Fibroblast of lung (primary cell): ENCODE data around the gene ZNF281. TPM values are rescaled to one million over a fixed set of nuclear protein-coding genes. Genes with fewer than 3 reads are reported as not detected.

Experiments
- DNase-seq, 2 donors: peaks; one replicate each; pipeline versions ENCODE4 v3.0.0 to v3.0.0-alpha.2; 2010; ENCODE audit warnings: low read depth in 2 of 2
- H2AFZ ChIP-seq: 2 replicates; pipeline ENCODE4 v1.5.1; 2012; ENCODE audit warnings: low read length, control low read depth, inconsistent platforms
- H3K27ac ChIP-seq: 2 replicates; pipeline ENCODE4 v1.5.1; 2011; ENCODE audit warnings: low read length, control low read depth; ENCODE audit not compliant: insufficient read depth
- H3K27me3 ChIP-seq: 2 replicates; pipeline ENCODE4 v1.5.1; 2011; ENCODE audit warnings: mild to moderate bottlenecking, low read length; ENCODE audit not compliant: control insufficient read depth, insufficient read depth
- H3K36me3 ChIP-seq: 2 replicates; pipeline ENCODE4 v1.5.1; 2011; ENCODE audit warnings: low read length; ENCODE audit not compliant: control insufficient read depth, insufficient read depth
- H3K4me1 ChIP-seq: 2 replicates; pipeline ENCODE4 v1.5.1; 2011; ENCODE audit warnings: low read length; ENCODE audit not compliant: control insufficient read depth, insufficient read depth; ENCODE audit errors: extremely low read depth
- H3K4me2 ChIP-seq: 2 replicates; pipeline ENCODE4 v1.5.1; 2011; ENCODE audit warnings: low read length, control low read depth; ENCODE audit not compliant: insufficient read depth; ENCODE audit errors: extremely low read depth
- H3K4me3 ChIP-seq, 4 experiments: fragments of 200-600 bp in 1 of 4; sonication (generic) in 1 of 4; replicated peaks in 1 of 4; 2 replicates each; pipeline ENCODE4 v1.5.1; 2011 to 2016; ENCODE audit warnings: low read length in 4 of 4, low read depth in 3 of 4, mild to moderate bottlenecking in 3 of 4, control low read depth in 2 of 4, inconsistent platforms in 1 of 4, mixed read lengths in 1 of 4; ENCODE audit not compliant: insufficient read depth in 1 of 4; ENCODE audit errors: control extremely low read depth in 1 of 4
- H3K79me2 ChIP-seq: 2 replicates; pipeline ENCODE4 v1.5.1; 2012; ENCODE audit warnings: mild to moderate bottlenecking, low read length, inconsistent platforms; ENCODE audit not compliant: control insufficient read depth, insufficient read depth
- H3K9ac ChIP-seq: 2 replicates; pipeline ENCODE4 v1.5.1; 2011; ENCODE audit warnings: mild to moderate bottlenecking, low read length, control low read depth; ENCODE audit not compliant: insufficient read depth
- H3K9me3 ChIP-seq: 2 replicates; pipeline ENCODE4 v1.5.1; 2012; ENCODE audit warnings: low read depth, low read length; ENCODE audit not compliant: control insufficient read depth, insufficient read depth
- H4K20me1 ChIP-seq: 2 replicates; pipeline ENCODE4 v1.5.1; 2011; ENCODE audit warnings: low read length; ENCODE audit not compliant: control insufficient read depth, insufficient read depth; ENCODE audit errors: extremely low read depth
- CTCF ChIP-seq, 2 donors: IDR thresholded peaks in 1 of 2; conservative IDR thresholded peaks in 1 of 2; 1 replicate in 1 of 2; 2 replicates in 1 of 2; pipeline ENCODE4 v1.5.1; 2011 to 2012; ENCODE audit warnings: low read length in 2 of 2, control low read depth in 1 of 2, inconsistent platforms in 1 of 2, low read depth in 1 of 2, mild to moderate bottlenecking in 1 of 2
- EZH2 ChIP-seq: IDR thresholded peaks from 2 replicates; pipeline ENCODE4 v1.5.1; 2012; ENCODE audit warnings: low read length, control low read depth, mild to moderate bottlenecking; ENCODE audit errors: missing control alignments
- polyA plus RNA-seq, 2 donors: library from polyadenylated mRNA; depleted of rRNA in 1 of 2; stranded (reverse) in 1 of 2; unstranded in 1 of 2; fragments of >200 nt; gene quantifications; 2 replicates each; pipeline ENCODE4 v1.2.1, GENCODE V29; 2011 to 2012; ENCODE audit warnings: missing spikeins in 1 of 2
- total RNA-seq: library from RNA; depleted of rRNA; stranded (reverse); fragments of >200 nt; gene quantifications from 2 replicates; pipeline ENCODE4 v1.2.1, GENCODE V29; 2014

Gene ZNF281
- total and polyA plus RNA-seq, 2 donors (not counting 1 experiment from before 2014, with no cell fraction given): 14.0 to 39.0 TPM

GRCh38 chr1:200401263-200401662, 8.6 kb downstream of the ZNF281 start:
- peak in 1 of 2 donors; percentile 40 for DNase-seq
- H3K9me3 ChIP-seq: no peaks in the 10 kb centered on the region
- peaks cover 2% of the 10 kb centered on the region for H3K4me1 ChIP-seq
- no peaks in the 10 kb centered on the region for H4K20me1 ChIP-seq
- peaks cover 15% of the 10 kb centered on the region for H3K79me2 ChIP-seq
- no peak for TF ChIP-seq CTCF (conservative IDR thresholded peaks at IDR 0.05 in 1 of 2, IDR thresholded peaks at IDR 0.05 in 1 of 2; ENCODE audit: low read depth in 1 of 2, low read length in 2 of 2)
- no peak for TF ChIP-seq EZH2
- H3K4me2 ChIP-seq: no peak overlapping the region
- H2AFZ ChIP-seq: no peak overlapping the region
- H3K27me3 ChIP-seq: no peaks in the 10 kb centered on the region
- no peak overlapping the region for H3K27ac ChIP-seq
- H3K9ac ChIP-seq: no peak overlapping the region
- no peaks in the 10 kb centered on the region for H3K36me3 ChIP-seq
- no peak overlapping the region for H3K4me3 ChIP-seq

- H3K79me2 ChIP-seq: peaks cover 8% of the 10 kb centered on the region
- peaks cover 2% of the 10 kb centered on the region for H3K4me1 ChIP-seq
- no peak overlapping the region for H3K27ac ChIP-seq
- no peak overlapping the region for H3K4me3 ChIP-seq
- no peak for DNase-seq
- TF ChIP-seq EZH2 (no peak), CTCF (conservative IDR thresholded peaks at IDR 0.05 in 1 of 2, IDR thresholded peaks at IDR 0.05 in 1 of 2; ENCODE audit: low read depth in 1 of 2, low read length in 2 of 2) (no peak)
- H2AFZ ChIP-seq: no peak overlapping the region
- H3K9ac ChIP-seq: no peak overlapping the region
- H3K9me3 ChIP-seq: no peaks in the 10 kb centered on the region
- no peak overlapping the region for H3K4me2 ChIP-seq
- H3K36me3 ChIP-seq: no peaks in the 10 kb centered on the region
- no peaks in the 10 kb centered on the region for H4K20me1 ChIP-seq
- H3K27me3 ChIP-seq: no peaks in the 10 kb centered on the region
Measured at GRCh38 chr1:200400556-200400955, 9.3 kb downstream of the ZNF281 start.

- Histone ChIP-seq H2AFZ (no peak overlapping the region), H3K27ac (no peak overlapping the region), H3K4me1 (peaks cover 2% of the 10 kb centered on the region), H3K4me3 (no peak overlapping the region), H3K27me3 (no peaks in the 10 kb centered on the region), H3K4me2 (no peak overlapping the region), H3K36me3 (no peaks in the 10 kb centered on the region), H3K9me3 (no peaks in the 10 kb centered on the region), H3K79me2 (peaks cover 3% of the 10 kb centered on the region), H3K9ac (no peak overlapping the region), H4K20me1 (no peaks in the 10 kb centered on the region)
- DNase-seq: no peak
- TF ChIP-seq EZH2 (no peak), CTCF (conservative IDR thresholded peaks at IDR 0.05 in 1 of 2, IDR thresholded peaks at IDR 0.05 in 1 of 2; ENCODE audit: low read depth in 1 of 2, low read length in 2 of 2) (no peak)
Measured at GRCh38 chr1:200399860-200400259, 10.0 kb downstream of the ZNF281 start.
